Gastroesophageal sphincter (tissue), 3 donors: ENCODE results near the gene SCGB1D2.

ENCODE experiments used
- POLR2A ChIP-seq, 2 donors: fragments of 450-650 bp; IDR thresholded peaks; one replicate each; pipeline ENCODE4 v1.6.1; 2017; ENCODE audit warnings: antibody characterized with exemption in 2 of 2, mild to moderate bottlenecking in 2 of 2, moderate library complexity in 1 of 2
- POLR2AphosphoS5 ChIP-seq: sonication (generic); formaldehyde crosslinking; IDR thresholded peaks from one replicate; pipeline ENCODE4 v1.6.1; 2017; ENCODE audit warnings: antibody characterized with exemption
- TF ChIP-seq, protein P1 (sequence below), 4 experiments: fragments of 200-600 bp in 2 of 4; fragments of 450-650 bp in 2 of 4; sonication (generic) in 1 of 4; IDR thresholded peaks; one replicate each; pipeline ENCODE4 v1.5.1; 2017 to 2019; ENCODE audit warnings: antibody characterized with exemption in 4 of 4, mild to moderate bottlenecking in 2 of 4, moderate library complexity in 2 of 4

- TF ChIP-seq, protein P1, sequence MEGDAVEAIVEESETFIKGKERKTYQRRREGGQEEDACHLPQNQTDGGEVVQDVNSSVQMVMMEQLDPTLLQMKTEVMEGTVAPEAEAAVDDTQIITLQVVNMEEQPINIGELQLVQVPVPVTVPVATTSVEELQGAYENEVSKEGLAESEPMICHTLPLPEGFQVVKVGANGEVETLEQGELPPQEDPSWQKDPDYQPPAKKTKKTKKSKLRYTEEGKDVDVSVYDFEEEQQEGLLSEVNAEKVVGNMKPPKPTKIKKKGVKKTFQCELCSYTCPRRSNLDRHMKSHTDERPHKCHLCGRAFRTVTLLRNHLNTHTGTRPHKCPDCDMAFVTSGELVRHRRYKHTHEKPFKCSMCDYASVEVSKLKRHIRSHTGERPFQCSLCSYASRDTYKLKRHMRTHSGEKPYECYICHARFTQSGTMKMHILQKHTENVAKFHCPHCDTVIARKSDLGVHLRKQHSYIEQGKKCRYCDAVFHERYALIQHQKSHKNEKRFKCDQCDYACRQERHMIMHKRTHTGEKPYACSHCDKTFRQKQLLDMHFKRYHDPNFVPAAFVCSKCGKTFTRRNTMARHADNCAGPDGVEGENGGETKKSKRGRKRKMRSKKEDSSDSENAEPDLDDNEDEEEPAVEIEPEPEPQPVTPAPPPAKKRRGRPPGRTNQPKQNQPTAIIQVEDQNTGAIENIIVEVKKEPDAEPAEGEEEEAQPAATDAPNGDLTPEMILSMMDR (IDR thresholded peaks at IDR 0.05), result no peak
- TF ChIP-seq POLR2A (IDR thresholded peaks at IDR 0.05) (no peak), POLR2AphosphoS5 (no peak)
Observed at GRCh38 chr11:62280452-62280851, 38.4 kb downstream of the SCGB1D2 start.
